Amniotic stem cell (primary cell): ENCODE data around the gene LTBP2.

Source experiments
- DNase-seq: peaks from one replicate; lab custom pipeline; 2025; lab: John Stamatoyannopoulos, UW

LTBP2 gene

GRCh38 chr14:74571901-74572725 is 39.9 kb downstream of the LTBP2 start:
- peak; percentile 94 for DNase-seq

- no peak for DNase-seq
Measured at GRCh38 chr14:74571441-74571841, 40.6 kb downstream of the LTBP2 start.

GRCh38 chr14:74570696-74571095 is 41.3 kb downstream of the LTBP2 start:
- no peak for DNase-seq

GRCh38 chr14:74569806-74570591 is 42.0 kb downstream of the LTBP2 start:
- no peak for DNase-seq

GRCh38 chr14:74569387-74569786 is 42.6 kb downstream of the LTBP2 start:
- no peak for DNase-seq

- no peak for DNase-seq
Measured at GRCh38 chr14:74568911-74569310, 43.1 kb downstream of the LTBP2 start.

GRCh38 chr14:74568380-74568649 is 43.7 kb downstream of the LTBP2 start:
- no peak for DNase-seq

GRCh38 chr14:74567646-74568379 is 44.2 kb downstream of the LTBP2 start:
- DNase-seq = no peak

- no peak for DNase-seq
Measured at GRCh38 chr14:74567219-74567618, 44.8 kb downstream of the LTBP2 start.

GRCh38 chr14:74566174-74567141 is 45.6 kb downstream of the LTBP2 start:
- DNase-seq = no peak

- no peak for DNase-seq
Measured at GRCh38 chr14:74563586-74564159, 48.4 kb downstream of the LTBP2 start.

- no peak for DNase-seq
Measured at GRCh38 chr14:74563233-74563585, 48.8 kb downstream of the LTBP2 start.

GRCh38 chr14:74562515-74563232 is 49.4 kb downstream of the LTBP2 start:
- DNase-seq = no peak

- no peak for DNase-seq
Measured at GRCh38 chr14:74558655-74559054, 53.4 kb downstream of the LTBP2 start.

- DNase-seq = no peak
Measured at GRCh38 chr14:74557691-74558090, 54.3 kb downstream of the LTBP2 start.

- DNase-seq = no peak
Measured at GRCh38 chr14:74555476-74556050, 56.5 kb downstream of the LTBP2 start.

- DNase-seq = no peak
Measured at GRCh38 chr14:74554742-74555362, 57.2 kb downstream of the LTBP2 start.

- no peak for DNase-seq
Measured at GRCh38 chr14:74552623-74553022, 59.4 kb downstream of the LTBP2 start.

GRCh38 chr14:74551431-74552371 is 60.3 kb downstream of the LTBP2 start:
- DNase-seq = no peak
